Activated gamma-delta T cell (primary cell): ENCODE measurements around the gene CYP1A2.
"Not testable (repeated sequence)": the region's sequence is repeated elsewhere in the genome, so short reads cannot be mapped to it uniquely, and the experiment has no call there.

Source experiments
- DNase-seq: peaks from one replicate; lab custom pipeline; 2025; lab: John Stamatoyannopoulos, UW

The CYP1A2 gene

DNA sequence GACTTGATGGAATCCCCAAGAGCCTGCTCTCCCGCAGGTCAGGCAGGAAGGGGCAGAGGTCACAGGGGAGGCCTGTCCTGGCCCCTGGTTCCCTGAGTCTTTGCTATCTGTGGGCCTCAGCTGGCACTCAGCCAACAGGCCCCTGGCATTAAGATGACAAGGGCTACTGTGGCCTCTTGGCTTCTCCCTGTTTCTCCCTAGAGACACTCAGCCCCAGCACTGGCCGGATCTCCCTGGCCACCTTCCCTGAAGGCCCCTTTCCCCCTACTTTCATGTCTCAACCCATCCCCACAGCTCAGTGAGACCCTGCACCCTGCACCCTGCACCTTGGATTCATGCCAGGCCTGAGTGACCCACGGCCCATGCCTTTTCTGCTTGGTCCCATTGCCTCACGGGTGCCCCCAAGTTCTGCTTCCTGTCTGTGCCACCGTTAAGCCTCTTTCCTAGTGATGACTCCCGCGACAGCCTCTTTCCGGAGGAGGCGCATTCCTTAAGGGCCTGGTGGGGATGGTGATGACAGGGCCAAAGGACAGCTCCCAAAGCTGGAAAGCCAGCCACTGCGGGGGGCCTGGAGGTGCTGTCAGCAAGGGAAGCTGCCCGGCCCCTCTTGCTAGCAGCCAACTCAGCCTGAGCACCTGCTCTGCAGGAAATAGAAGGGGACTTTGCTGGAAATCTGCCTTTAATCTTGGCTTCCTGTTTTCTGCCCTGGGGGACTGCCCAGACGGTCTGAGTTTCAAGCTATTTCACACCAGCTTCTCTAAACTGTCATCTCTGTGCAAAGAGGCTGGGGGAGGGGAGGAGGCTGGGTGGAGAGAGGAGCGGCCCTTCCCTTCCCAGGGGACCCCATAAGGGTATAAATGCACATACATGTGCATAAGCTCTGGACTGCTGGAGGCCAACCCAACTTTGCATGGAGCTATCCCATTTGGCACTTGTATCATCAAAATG is 28.4 kb downstream of the CYP1A2 start:
- peak; percentile 35 for DNase-seq

GRCh38 chr15:74777769-74778598 is 29.3 kb downstream of the CYP1A2 start:
- DNase-seq, result no peak

DNA sequence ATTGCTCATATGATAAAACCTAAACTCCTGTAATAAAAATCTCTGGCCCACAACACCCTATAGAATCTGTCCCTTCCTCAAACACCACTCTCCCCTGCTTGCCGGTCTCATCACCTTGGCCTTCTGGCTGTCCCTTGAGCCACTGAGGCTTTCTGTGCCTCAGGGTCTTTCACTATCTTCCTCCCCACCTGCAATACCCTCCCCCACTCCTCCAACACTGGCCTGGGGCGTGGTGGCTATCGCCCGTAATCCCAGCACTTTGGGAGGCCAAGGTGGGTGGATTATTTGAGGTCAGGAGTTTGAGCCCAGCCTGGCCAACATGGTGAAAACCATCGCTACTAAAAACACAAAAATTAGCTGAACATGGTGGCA is 29.9 kb downstream of the CYP1A2 start:
- DNase-seq, result no peak

GRCh38 chr15:74779162-74779648 is 30.6 kb downstream of the CYP1A2 start:
- DNase-seq, result no peak

DNA sequence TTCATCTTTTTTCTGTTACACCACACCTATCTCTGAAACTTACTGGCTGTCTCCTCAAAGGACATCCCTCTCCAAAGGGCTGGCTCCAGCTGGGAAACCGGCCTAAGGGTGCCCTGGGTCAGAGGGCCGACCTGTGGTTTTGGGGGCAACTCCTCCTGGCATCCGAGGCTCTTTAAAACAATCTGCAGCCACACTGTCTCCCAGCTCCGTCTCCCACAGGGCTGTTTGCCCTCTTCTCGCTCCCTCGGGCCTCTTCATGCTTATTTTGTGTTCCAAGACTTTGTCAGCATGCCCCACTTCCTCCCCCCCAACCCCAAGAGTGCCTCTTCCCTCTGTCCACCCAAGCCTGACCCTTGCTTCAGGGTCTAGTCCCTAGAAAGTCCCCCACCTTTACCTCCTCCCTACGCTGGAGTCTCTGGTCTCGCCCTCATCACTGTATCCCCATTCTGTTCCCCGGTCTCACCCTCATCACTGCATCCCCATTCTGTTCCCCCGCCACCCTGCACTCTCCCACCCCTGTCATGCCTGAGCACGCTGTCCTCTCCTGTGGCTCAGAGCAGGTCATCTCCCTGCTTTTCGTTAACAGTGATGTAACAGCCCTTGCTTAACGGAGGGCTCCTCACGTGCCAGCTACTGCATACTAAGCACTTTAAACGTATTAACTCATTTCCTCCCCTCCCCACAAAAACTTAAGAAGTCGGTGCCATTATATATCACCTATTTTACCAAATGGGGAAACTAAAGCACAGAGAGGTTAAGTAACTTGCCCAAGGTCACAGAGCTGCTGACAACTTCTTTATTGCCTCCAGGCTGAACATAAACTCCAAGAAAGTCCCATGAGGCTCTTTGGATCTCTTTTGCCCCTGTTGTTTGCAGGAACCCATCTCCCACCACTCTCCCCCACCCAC is 32.1 kb downstream of the CYP1A2 start:
- DNase-seq, result no peak

DNA sequence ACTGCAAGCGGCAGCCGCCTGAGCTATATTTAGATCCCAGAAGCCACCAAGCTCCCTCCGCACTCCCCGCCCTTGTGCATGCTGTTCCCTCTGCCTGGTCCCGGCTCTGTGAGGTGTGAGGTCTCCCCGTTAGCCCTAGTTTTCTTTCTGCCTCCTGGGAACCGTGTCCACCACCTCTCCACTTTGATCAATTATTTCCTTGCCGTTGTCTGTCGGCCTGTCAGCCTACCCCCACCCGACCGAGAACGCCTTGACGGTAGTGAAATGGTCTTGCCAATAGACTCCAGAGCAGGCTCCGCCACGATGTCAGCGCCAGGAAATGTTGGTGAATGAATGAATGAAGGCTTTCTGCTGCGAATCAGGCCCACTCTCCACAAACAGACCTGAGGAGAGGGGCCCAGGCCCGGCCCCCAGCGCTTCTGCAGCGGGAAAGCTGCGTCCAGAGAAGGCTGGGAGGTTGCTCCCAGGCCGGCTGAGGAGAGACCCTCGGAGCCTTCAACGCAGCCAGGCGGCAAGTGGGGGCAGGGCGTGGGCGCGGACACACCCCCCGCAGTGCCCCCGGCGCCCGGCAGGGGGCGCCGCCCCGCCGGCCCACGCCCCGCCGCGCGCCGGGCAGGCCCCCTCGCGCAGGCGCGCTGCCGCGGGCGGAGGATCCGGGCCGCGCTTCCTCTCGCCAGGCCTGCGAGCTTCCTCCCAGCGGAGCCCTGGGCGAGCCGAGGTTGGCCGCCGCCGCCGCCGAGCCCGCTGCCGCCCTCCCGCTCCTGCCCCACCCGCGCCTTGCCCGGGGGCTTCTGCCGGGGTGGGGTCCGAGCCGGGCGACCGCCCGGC is 33.0 kb downstream of the CYP1A2 start, which contains the start of gene CSK:
CSK (plus strand) TSS at position 650 of the 828 bp plus-strand sequence. CDS start 16,218 bp downstream, outside the sequence.
- DNase-seq, result peak; percentile 73

GRCh38 chr15:74782259-74783071 is 33.8 kb downstream of the CYP1A2 start:
- DNase-seq, result peak; percentile 48

DNA sequence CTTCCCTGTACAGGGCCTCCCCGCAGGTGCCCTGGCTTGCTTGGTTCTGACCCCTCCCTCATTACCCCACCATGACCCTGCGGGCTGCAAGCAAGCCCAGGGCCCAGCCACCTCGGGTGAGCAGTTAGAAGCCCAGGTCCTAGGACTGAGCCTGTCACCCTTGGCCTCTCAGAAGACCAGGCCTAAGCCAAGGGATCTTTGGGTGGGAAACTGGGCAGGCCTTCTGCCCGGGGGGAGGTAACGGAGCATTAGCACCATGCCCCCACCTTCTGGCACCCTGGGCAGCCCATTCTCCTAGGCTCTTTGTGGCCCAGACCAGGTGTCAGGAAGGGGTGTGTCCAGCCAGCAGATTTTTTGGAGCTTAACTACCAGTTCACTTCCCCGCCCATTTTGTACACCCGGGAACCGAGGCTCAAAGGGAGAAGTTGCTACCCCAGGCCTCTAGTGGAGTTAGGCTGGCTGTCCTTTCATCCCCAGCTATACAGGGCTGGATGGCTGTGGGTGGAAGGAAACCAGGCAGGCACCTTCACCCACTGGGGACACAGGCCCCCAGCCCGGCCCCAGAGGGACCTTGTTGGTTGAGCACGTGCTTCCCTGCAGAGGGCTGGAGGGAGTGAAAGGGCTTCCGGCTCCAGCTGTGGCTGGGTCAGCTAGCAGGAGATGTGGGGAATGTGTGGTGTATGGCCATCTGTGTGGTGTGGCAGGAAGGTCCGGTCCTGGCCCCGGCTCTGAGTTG is 34.6 kb downstream of the CYP1A2 start:
- DNase-seq, result no peak

DNA sequence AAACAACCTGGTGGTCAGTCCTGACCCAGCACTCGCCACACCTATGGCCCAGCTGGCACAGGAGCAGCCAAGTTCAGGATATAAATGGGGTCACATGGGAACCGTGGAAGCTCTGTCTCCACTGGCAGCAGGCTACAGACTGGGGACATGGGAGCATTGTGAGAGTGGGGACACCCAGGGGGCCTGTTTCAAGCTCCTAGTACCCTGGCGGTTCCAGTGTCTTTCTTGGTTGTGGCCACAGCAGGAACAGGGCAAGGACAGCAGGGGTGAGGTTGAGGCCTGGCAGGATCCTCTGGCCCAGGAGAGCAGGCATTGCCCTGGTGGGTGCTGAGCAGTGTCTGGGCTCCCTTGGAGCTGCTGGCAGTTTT is 35.1 kb downstream of the CYP1A2 start:
- DNase-seq, result no peak

DNA sequence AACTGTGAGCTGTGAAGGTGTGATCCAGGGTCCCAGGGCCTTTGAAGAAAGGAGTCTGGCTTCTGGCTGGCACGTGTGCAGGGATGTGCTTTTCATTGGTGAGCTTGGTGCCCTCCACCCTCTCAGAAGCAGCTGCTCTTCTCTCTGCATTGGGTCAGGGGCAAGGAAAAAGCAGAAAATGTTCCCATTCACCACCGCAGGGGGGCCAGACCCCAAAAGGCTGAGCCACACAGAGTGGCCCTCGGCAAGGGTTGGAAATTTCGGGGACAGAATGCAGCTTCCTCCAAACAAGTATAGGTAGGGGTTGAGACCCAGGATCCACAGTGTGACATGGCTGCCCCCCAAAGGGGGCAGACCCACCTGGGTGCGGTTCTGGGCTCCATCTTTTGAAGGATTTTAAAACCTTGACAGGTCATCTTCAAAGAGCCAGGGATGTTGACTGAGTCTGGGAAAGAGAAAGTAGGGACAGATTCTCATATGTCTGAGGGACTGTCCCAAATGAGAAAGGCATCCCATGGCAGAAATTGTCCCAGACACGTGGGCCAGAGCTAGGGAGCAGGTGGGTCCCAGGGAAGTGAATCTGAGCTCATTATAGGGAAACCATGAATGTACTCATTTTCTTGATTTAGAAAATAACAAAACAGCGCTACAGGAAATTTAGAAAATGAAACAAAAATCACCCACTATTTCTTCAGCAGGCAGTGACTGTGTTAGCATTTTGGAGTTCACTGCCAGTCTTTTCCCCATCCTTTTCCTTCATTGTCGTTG is 36.0 kb downstream of the CYP1A2 start:
- DNase-seq, result no peak

GRCh38 chr15:74785194-74786032 is 36.8 kb downstream of the CYP1A2 start:
- DNase-seq, result no peak

GRCh38 chr15:74786081-74786480 is 37.4 kb downstream of the CYP1A2 start:
- DNase-seq, result not testable (repeated sequence)

DNA sequence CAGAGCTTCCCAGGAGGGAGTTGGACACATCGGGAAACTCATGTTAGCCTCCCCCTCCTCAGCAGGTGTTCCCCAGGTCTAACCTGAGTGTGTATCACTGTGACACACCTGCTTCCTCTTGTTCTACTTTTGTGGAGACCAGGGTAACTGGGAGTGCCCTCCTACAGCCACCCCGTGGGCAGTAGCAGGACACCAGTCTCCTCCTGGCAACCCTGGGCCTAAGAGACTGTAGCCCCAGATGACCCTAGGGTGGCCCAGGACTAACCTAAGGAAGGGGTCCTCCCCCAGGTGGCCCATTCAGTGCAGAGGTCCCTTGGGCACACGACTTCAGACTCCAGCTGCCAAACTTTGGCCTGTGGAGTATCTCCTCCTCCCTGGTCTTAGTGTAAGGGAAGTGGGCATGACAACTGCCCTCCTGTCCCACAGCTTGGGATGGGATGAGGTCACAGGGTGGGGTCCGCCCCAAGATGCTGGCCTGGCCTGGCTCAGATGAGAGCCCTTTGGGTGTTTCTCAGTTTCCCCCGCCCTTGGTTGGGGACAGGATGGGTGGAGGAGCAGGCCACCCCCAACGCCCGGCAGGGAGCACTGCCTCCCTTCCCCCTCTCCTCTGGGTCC is 38.0 kb downstream of the CYP1A2 start:
- no peak for DNase-seq

- DNase-seq, result peak; percentile 49
These were observed 38.8 kb downstream of the CYP1A2 start for GRCh38 chr15:74787251-74788041.

DNA sequence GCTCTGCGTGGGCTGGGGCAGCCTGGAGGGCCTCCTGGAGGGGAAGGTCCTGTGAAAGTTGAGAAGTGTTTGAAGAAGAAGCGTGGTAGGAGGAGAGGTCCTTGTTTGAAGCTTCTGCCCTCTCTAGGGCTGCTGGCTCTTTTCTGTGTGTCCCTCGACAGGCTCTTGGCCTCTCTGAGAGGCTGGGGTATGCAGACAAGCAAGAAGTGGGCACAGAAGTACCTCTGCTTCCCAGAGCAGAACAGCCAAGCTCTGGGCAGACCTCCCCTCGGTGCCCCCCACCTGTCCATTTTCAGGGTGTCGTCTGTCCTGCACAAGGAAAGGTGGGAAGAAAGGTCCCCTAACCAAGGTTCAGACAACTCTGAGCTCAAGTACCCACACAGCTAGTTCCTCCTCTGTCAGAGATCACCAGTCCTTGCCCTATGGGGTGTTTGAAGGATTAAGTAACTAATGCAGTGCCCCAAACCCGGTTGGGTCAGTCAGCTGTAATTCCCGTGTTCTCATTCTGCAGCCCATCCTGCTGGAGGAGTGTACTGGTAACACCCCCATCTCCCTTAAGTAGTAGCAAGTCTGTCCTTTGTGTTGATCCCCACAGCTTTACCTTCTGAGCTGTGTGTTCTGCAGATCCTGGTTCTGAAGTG is 39.5 kb downstream of the CYP1A2 start:
- DNase-seq, result peak; percentile 64
